Skeletal muscle cell (primary cell): ENCODE results near the gene C1GALT1.

Source experiments
- DNase-seq: peaks from one replicate; pipeline ENCODE4 v3.0.0-alpha.2; 2010; ENCODE audit warnings: low read depth
- H3K4me3 ChIP-seq: 2 replicates; pipeline ENCODE4 v1.5.1; 2011; ENCODE audit warnings: low read depth, mild to moderate bottlenecking, control low read depth, low read length, moderate library complexity

C1GALT1 gene

DNA sequence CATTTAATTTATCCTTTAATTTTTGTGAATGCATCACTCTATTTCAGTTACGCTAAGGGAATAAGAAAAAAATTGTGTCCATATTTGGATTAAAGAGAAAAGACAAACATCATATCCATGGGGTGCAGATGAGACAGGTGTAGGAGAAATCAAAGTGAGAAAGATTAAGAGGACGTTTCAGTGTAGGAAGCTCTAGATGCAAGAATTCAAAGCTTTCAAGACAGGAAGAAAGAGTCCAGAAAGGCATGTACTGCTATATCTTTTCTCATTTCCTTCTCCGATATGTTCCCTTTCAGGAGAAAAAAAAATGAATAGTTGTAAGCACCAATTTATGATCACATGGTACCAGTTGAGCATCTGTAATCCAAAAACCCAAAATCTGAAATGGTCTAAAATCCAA is 17.0 kb upstream of the C1GALT1 start:
- no peak overlapping the region for H3K4me3 ChIP-seq
- no peak for DNase-seq

DNA sequence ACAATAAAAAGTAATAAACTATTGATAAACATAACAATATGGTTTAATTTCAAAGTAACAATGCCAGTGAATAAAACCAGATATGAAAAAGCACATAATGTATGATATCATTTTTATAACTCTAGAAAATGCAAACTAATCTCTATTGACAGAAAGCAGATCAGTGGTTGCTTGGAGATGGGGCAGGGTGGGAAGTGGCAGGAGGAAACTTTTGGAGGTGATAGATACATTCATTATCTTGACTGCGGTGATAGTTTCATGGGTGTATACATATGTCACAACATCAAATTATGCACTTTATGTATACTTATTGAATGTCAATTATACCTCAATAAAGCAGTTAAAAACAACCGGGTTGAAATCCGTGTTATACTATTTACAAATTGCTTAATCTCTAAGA is 16.0 kb upstream of the C1GALT1 start:
- no peak overlapping the region for H3K4me3 ChIP-seq
- DNase-seq: no peak

DNA sequence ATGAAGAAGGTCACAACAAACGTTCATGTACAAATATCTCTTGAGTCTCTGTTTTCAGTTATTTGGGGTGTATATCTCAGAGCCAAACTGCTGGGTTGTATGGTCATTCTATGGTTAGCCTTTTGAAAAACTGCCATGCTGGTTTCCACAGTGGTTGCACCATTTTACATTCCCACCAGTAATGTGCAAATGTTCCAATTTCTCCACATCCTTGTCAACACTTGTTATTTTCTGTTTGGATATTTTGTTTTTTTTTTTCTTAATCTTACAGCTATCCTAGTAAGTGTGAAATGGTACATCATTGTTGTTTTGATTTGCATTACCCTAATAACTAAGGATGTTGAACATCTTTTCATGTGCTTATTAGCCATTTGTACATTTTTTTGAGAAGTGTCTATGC is 13.0 kb upstream of the C1GALT1 start:
- H3K4me3 ChIP-seq: no peak overlapping the region
- no peak for DNase-seq

DNA sequence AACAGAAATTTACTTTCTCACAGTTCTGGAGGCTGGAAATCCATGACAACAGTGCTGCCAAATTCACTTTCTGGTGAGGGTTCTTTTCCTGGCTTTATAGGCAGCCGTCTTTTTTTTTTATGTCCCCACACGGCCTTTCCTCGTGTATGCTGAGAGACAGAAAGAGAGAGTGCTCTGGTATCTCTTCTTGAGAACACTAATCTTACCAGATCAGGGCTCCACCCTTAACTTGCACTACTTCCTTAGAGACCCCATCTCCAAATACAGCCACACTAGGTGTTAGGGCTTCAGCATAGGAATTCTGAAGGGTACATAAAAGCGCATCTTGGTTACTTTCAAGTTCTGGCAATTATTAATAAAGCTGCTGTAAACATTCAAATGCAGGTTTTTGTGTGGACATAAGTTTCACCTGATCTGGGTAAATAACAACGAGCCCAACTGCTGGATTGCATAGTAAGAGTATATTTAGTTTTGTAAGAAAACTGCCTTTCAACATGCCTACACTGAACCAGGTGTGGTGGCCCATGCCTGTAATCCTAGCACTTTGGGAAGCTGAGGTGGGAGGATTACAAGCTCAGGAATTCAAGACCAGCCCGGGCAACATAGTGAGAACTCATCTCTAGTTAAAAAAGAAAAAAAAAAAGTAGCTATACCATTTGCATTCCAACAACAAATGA is 8.2 kb upstream of the C1GALT1 start:
- DNase-seq: no peak
- no peak overlapping the region for H3K4me3 ChIP-seq

DNA sequence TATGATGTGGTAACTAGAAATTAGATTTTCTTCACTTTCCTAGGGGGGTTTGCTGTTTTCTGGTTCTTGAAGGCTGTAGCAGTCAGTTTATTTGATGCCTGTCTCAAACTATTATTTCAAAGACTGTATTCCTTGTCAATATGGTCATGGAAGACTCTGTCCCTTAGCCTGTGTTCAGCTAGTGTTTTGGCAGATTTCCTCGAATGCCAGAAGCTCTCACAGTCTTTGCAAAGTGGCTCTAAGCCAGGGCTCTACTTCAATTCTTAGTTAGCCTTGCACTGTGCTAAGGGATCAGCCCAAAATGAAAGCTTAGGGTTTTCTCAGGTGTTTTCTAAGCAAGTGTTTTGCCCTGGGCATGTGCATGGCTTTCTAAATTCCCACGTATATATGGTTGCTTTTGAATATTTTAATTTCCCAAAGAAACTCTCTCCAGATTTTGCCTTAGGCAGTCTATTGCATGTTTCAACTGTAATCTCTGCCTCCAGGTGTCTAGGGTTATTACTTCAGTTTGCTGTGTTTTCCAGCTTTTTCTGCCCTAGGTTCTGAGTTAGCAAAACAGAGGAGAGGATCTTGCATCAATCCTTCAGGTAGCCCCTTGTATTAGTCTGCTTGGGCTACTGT is 7.2 kb upstream of the C1GALT1 start:
- no peak overlapping the region for H3K4me3 ChIP-seq
- no peak for DNase-seq

DNA sequence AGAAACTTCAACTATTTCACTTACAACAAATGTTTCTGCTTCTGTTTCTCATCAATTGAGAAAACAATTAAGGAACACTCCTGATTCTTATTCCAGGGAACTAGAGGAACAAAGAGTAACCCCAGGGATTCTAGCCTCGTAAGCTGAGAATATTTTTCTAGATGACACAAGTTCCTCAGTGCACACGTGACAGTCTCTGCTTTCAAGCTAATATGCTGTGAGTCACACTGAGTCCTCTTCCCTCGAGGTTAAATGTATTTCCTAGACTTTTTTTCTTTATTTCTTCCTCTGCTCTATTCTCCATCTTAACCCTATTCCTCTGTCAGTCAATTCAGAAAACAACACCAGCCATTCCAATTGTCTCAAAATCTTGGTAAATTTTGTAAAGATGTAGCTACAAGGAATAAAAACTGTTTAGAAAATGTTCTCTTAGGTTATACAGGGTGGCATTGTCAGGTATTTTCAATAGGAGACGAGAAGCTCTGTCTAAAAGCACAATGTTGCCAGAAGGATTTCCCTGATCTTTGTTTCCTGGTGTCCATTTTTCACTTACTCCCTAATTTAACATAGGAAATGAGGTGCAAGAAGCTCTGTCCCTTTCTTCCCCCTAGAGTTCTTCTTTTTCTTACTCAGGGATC is 5.8 kb upstream of the C1GALT1 start:
- peak; percentile 84 for DNase-seq
- H3K4me3 ChIP-seq: no peak overlapping the region

DNA sequence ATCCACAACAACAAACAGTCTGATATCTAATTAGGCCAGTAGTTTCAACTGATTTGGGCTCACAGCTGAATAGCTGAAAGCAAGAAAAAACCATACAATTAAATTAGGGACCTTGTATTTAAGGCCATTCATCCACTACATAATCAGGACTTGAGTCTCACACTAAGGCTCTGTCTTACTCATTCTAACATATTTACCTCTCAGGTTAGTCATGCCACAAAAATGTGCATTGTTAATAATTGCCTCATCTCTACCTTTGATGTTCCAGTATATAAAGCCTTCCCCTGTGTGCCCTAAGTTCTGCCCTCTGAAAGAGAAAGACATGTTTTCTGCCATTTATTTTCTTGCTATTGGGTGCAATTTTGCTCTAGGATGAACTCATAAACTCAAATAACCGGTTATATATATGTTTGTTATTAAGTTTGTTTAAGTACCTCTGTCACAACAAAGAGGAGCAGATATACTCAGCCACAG is 5.3 kb upstream of the C1GALT1 start:
- DNase-seq: peak; percentile 68
- H3K4me3 ChIP-seq: no peak overlapping the region

DNA sequence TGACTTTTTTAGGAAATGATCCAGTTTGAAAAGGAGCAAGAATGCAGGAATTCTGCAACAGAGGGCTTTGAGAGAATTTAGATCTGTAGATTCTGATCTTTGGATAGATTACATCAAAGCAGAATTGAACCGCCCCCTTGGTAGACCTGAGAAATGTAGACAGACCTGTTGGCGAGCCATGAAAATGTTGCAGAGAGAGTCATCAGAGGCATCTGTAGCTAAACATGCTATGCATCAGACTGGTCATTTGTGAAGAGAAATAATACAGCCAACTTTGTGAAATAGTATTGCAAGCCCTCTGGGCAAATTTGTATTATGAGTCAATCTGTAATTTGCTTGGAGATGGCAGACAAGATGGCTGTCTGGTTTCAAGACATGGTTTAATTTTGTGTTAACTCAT is 4.3 kb upstream of the C1GALT1 start:
- no peak overlapping the region for H3K4me3 ChIP-seq
- no peak for DNase-seq

DNA sequence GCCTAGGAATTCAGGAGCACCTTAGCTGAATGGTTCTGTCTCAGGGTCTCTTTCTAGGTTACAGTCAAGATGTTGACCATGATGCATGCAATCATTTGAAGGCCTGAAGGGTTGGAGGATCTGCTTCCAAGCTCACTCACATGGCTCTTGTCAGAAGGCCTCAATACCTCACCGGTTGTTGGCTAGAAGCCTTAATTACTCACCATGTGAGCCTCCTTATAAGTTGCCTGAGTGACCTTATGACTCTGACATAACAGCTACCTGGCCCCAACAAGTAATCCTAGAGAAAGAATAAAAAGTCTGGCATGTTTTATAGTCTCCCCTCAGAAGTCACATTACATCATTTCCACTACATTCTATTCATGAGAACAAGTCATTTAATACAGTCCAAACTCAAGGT is 3.4 kb upstream of the C1GALT1 start:
- DNase-seq: no peak
- no peak overlapping the region for H3K4me3 ChIP-seq

DNA sequence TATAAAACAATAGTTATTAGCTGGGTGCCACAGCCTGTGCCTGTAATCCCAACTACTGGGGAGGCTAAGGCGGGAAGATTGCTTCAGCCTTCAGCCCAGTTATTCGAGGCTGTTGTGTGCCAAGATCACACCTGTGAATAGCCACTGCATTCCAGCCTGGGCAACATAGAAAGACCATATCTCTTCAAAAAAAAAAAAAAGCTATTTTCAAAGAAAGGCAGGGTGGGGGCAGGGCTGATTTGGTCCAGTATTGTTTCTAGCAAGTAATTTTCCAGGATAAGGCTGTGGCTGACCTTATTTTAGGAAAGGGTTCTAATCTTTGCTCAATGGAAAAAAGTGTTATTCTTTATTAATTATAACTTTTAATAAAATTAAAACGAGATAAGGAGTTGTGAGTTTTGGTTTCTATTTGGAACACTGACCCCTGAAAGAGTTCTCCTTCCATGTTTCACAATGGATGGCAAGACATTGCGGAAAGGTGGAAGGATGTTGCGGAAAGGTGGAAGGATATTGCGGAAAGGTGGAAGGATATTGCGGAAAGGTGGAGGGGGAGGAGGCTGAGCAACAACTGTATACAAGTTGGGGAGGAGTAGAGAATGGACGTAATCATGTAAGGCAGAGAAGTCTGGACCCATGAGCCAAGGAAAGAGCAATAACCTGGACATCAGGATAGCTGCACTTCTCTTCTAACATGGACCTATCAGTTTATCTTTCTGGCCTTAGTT is 1.5 kb upstream of the C1GALT1 start:
- peak overlapping the region; percentile 63 for H3K4me3 ChIP-seq
- no peak for DNase-seq

DNA sequence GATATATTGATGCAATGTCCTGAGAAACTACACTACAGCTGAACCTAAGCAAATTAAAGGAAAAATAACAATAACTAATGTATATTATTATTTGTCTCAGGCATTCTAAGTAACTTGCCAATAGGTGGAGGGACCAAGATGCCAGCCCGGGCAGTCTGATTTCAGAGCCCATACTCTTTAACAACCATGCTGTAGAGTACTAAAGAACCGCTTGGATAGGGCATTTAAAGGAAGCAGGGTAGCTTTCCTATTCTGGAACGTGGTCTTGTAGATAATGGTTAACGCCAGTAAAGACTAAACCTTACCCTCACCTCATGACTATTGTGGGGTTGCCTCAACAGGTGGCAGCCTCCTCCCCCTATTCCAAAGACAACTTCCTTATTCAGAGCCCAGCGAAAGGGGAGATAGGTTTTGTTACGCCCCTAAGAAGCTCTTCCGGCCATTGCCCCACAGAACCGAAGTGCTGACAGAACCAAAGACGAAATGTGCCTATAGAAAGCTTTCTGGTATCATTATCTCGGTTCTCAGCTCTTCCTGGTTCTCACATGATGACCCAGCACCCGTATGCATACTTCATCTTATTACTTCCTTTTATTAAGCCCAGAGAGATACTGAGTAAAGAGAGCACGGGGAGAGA is 707 bp upstream of the C1GALT1 start:
- no peak for DNase-seq
- peak overlapping the region; percentile 63 for H3K4me3 ChIP-seq

DNA sequence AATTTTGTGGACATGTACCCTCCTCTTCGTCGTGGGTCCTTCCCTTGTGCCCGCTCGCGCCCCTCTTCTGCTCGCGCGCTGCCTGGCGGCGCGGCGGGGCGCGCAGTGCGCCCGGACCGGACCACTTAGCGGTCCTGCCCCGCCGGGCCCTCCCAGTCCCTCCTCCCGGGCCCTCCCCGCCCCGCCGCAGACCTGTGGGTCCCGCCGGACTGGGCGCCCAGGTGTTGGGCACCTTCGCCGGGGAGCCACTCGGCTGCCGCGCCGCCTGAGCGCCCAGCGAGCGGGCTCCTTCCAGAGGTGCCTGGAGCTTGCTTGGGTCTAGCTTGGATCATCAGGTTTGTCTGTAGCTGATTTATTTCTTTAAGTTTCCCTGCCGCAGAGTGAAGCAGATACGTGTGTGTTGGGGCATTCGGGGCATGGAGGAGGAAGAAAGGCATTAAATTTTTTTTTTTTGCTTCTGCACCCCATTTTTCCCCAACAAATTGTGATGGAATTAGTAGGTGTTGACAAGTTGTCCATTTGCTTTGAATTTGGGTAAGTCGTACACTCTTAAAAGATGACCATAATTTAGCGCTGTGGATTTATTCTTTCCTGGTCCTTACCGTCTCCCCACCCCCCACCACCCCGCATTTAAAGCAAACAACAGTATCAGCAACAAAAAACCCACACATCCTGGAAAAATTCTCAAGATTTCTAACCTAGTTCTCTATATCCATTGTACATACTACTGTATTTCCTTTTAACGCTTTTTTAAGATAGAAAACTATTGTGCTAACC is 905 bp downstream of the C1GALT1 start:
- DNase-seq: no peak
- H3K4me3 ChIP-seq: peak overlapping the region; percentile 81

DNA sequence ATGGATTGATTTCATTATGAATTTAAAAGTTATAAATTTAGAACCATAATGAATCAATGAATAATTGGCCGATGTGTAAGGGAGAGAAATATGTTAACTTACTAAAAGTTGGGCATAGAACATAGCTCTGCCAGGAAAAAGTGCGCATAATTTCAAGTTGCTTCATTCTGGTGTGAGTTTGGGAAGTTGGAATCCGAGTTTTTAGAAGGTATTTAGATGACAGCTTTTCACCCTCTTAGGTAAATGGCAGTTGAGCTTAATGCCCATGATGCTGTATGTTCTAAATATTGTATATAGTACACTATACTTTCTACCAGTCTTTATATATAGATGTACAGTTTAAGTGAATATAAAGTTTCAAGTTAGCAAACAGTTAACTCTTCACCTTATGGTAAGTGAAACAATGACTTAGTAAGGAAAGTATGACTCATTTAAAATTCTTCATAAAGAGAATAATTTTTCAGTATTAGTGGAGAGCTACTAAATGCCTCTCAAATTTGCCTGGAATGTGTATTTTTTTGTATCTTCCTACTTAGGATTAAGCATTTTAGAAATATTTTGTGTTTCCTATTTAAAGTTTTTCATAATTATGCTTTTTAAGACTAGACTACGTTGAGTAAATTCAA is 1.6 kb downstream of the C1GALT1 start:
- no peak for DNase-seq
- H3K4me3 ChIP-seq: peak overlapping the region; percentile 81

DNA sequence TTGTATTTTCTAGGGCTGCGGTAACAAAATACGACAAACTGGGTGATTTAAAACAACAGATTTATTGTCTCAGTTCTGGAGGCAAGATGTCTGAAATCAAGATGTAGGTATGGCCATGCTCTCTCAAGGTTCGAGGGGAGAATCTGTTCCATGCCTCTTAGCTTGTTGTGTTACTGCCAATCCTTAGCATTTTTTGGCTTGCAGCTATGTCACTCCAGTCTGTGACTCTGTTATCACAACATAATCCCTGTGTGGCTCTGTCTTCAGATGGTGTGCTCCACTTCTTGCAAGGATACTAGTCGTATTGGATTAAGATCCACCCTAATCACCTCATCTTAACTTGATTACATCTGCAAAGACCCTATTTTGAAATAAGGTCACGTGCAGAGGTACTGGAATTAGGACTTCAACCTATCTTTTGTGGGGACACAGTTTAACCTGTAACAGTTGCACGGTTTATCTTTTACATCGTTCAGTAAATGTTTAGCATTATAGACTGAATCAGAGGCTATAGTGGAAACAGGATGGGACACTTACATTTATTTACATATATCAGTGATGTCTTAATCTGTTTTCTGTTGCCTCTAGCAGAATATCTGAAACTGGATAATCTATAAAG is 3.1 kb downstream of the C1GALT1 start:
- H3K4me3 ChIP-seq: peak overlapping the region; percentile 81
- no peak for DNase-seq

DNA sequence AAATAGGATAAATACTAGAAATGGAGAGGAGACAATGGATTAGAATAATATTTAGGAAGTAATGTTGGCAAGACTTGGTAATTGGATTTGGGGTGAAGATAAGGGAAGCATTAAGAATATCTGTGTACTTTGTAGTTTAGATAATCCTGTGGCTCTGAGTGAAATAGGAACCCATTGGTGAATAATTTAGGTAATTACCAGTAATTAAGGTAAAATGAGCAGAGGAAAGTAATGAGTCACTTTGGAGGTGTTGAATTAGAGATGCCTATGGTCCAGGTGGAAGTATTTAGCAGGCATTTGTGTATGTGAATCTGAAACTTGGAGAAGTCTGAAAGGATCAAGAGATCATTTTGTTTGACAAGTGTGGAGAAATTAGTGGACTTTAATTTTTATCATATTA is 5.7 kb downstream of the C1GALT1 start:
- DNase-seq: no peak
- H3K4me3 ChIP-seq: no peak overlapping the region

DNA sequence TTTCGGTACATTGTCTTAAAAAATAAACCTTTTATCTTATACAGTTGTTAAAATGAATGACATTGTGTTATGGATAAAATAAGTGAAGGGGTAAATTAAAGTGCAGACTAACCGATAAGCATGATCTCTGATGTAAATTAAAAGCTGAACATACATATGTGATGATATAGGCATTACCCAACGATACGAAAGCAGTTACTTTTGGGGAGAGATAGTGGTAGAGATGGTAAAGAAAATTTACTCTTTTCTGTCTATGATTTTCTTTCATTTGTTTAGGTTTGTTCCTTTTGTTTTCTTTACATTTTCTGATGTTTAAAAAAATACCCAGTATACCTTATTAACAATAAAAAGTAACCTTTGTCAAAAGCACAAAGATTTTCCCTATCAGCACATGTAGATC is 6.4 kb downstream of the C1GALT1 start:
- H3K4me3 ChIP-seq: no peak overlapping the region
- DNase-seq: no peak

DNA sequence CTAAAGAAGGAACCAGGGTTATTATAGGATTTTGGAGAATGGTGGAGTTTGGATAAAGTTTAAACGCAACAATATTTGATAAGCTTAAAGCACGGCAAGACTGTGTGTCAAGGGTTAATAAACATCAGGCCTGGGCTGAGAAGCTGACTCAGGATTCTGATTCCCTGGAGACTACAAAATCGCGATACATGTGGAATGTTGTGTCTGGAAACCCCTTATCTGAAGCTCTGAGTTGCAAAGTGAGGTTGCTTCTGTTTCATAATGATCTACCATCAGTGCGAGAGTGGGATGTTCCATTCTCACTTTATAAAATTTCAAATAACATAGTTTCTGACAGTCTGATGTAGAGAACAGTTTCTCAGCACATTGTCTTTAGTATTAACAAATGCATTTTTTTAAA is 7.8 kb downstream of the C1GALT1 start:
- H3K4me3 ChIP-seq: no peak overlapping the region
- peak; percentile 51 for DNase-seq

DNA sequence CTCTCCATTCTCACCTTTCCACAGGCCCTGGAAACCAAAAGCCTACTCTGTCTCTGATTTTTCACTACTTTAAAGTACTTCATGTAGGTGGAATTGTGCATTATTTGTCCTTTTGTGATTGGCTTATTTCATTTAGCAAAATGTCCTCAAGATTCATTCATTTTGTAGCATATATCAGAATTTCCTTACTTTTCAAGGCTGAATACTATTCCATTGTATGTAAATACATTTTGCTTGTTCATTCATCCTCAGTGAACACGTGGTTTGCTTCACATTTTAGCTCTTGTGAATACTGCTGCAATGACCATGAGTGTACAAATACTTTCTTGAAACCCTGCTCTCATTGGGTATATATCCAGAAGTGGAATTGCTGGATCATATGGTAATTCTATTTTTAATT is 8.8 kb downstream of the C1GALT1 start:
- DNase-seq: no peak
- H3K4me3 ChIP-seq: no peak overlapping the region
